Measurements from ENCODE around the gene ATE1. TPM values are rescaled to one million over a fixed set of nuclear protein-coding genes. Genes with fewer than 3 reads are reported as not detected.

Gene ATE1
- polyA plus RNA-seq, 2 of the 4 experiments (the other 2 are of a cell fraction): 27.2 to 58.8 TPM

DNA sequence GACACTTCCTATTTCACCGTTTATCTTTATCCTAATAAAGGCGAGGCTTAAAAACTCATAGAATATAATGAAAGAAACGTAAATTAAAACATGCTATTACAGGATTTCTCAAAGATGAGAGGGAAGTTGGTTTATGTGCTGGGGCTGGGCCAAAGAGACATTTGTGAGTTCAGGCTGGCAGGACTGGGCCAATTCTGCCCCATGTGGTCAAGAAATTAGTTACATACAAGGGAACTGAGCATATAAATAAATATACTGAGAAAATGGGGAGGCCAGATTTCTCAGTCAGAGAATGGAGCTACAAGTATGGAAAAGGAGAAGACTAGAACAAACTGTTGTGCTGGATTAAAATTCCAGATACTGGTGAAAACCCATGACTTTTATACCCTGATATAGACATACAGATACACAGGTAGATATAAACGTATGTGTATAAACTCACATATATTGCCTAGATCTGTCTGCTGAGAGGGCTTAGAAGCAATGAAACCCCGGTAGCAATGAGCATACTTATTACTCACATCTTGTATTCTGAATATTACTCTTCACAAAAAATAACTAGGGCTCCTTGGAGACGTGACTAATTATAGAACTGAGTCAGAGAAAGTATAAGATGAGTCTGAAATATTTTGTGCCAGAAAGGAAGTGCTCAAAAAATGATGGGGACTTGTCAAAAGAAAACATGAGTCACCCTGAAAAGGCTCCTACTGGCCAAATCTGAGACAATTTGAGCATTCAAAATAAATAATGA, 173.9 kb downstream of the ATE1 start:
- H3K27ac ChIP-seq: no peak overlapping the region
- peak; percentile 71 to 73; a peak in 5 of 6 replicates for ATAC-seq
- 0 out of 5 replicates have a peak, but pooled peaks of 1 of the 2 experiments have one; percentile 20 for TF ChIP-seq RAD21 (conservative IDR thresholded peaks at IDR 0.05 in 1 of 2, IDR thresholded peaks at IDR 0.05 in 1 of 2)
- no peak; the same call in 1 of the 2 replicates for TF ChIP-seq FOSL2 (IDR thresholded peaks at IDR 0.05)
- peak; percentile 65 for TF ChIP-seq FOSL2 (CRISPR knock-in tag; IDR thresholded peaks at IDR 0.05)
- no peak for TF ChIP-seq ZC3H11A (IDR thresholded peaks at IDR 0.05)
- TF ChIP-seq RARB (CRISPR knock-in tag; IDR thresholded peaks at IDR 0.05): no peak
- H3K4me3 ChIP-seq: no peak overlapping the region
- ChIA-PET CTCF (no interaction called here), POLR2A (no interaction called here)
- peaks cover 27% of the 10 kb centered on the region for H3K9me3 ChIP-seq
- WGBS (ENCODE audit: missing lambda C conversion rate): 67% methylated on average over 6 of the region's 6 CpGs
- peak in 1 of 2 experiments; percentile 37 for DNase-seq (ENCODE audit: low read depth in 1 of 2, low spot score in 1 of 2)
- peak overlapping the region; percentile 23; the same call in 2 of the 3 replicates for H3K4me2 ChIP-seq
- peaks cover 11% of the 10 kb centered on the region; the same call in 2 of the 3 replicates for H3K4me1 ChIP-seq
- FAIRE-seq: peak; percentile 39

DNA sequence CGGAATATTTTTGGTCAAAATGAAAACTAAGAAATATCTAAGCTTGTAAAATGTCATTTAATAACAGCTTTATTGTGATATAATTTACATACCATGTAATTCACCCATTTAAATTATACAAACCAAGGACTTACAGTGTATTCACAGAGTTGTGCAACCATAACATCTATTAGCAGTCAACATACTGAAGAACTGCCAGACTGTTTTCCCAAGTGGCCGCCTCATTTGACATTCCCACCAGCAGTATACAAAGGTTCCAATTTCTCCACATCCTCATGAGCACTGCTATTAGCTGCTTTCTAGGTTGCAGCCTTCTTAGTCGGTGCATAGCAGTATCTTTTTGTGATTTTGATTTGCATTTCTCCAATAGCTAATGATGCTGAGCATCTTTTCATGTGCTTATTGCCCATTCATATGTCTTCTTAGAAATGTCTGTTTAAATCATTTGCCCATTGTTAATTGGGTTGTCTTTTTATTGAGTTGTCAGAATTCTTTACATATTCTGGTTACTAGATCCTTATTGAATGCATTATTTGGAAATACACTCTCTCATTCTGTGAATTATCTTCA, 176.6 kb downstream of the ATE1 start:
- no peak overlapping the region for H3K4me2 ChIP-seq
- no peak for DNase-seq (ENCODE audit: low read depth in 1 of 2, low spot score in 1 of 2)
- no peak for TF ChIP-seq EHF (CRISPR knock-in tag; IDR thresholded peaks at IDR 0.05)
- no peak for TF ChIP-seq HEYL (CRISPR knock-in tag; IDR thresholded peaks at IDR 0.05)
- no peak for TF ChIP-seq RNF2 (IDR thresholded peaks at IDR 0.05; ENCODE audit: borderline replicate concordance, low read depth)
- 93% methylated on average over 3 of the region's 3 CpGs for WGBS (ENCODE audit: missing lambda C conversion rate)
- H3K27ac ChIP-seq: no peak overlapping the region
- no peak for FAIRE-seq
- H3K4me1 ChIP-seq: peaks cover 11% of the 10 kb centered on the region; the same call in 2 of the 3 replicates
- no peak for ATAC-seq
- POLR2A ChIA-PET: no interaction called here
- CTCF ChIA-PET: interaction anchor here (0.6 kb wide), 1 partner anchor 82 kb away, joined by 3 read pairs; no protein-coding TSS in a partner anchor
- H3K9me3 ChIP-seq: peaks cover 3% of the 10 kb centered on the region; the same call in 1 of the 3 replicates
- H3K4me3 ChIP-seq: no peak overlapping the region

DNA sequence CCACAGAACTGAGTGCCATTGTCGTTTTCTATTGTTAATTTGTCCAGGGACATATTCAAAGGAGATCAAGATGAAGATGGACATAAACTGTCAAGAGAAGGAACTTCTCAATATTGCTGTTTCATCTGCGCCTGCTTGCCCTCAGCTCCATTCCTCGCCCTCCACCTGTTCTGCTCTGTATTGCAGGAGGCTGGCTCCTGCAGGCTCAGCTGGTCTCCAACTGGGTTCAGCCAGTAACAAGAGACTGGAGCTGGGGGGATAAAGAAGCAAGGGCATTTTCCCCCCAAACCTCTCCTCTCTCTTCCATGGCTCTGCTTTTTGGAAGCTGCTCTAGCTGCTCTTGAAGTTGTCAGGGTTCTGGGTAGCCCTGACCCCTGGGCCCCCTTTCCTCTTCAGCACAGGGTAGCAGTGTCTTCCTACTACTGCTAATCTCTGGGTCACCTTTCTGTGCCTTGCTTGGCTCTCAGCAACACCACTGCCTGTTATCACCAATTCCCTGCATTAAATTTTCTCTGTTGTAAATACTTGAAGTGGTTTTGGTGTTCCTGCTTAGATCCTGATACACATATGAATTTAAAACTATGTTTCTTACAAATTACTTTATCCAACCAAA, 180.6 kb downstream of the ATE1 start:
- ChIA-PET POLR2A (no interaction called here), CTCF (interaction anchor here (1.2 to 2.0 kb wide), 2 partner anchors 13 to 60 kb away, joined by 3 to 6 read pairs; no protein-coding TSS in a partner anchor)
- Histone ChIP-seq H3K9me3 (no peaks in the 10 kb centered on the region), H3K4me3 (no peak overlapping the region), H3K4me2 (no peak overlapping the region), H3K27ac (no peak overlapping the region), H3K4me1 (no peaks in the 10 kb centered on the region)
- ATAC-seq (no peak; a peak in 1 of 6 replicates), DNase-seq (ENCODE audit: low read depth in 1 of 2, low spot score in 1 of 2) (no peak), FAIRE-seq (no peak)
- WGBS (ENCODE audit: missing lambda C conversion rate): 79% methylated on average over 3 of the region's 3 CpGs
- TF ChIP-seq TFCP2L1 (CRISPR knock-in tag; IDR thresholded peaks at IDR 0.05) (no peak), HOXB5 (CRISPR knock-in tag; IDR thresholded peaks at IDR 0.05) (no peak), HMGXB4 (CRISPR knock-in tag; IDR thresholded peaks at IDR 0.05; ENCODE audit: borderline replicate concordance) (no peak), ZSCAN20 (CRISPR knock-in tag; IDR thresholded peaks at IDR 0.05) (no peak), SMC3 (IDR thresholded peaks at IDR 0.05) (no peak), RFX5 (IDR thresholded peaks at IDR 0.05) (no peak), CHD2 (IDR thresholded peaks at IDR 0.05; ENCODE audit: low read length, partially characterized antibody) (no peak), FOSL2 (IDR thresholded peaks at IDR 0.05) (no peak), FOSL2 (CRISPR knock-in tag; IDR thresholded peaks at IDR 0.05) (no peak), RAD21 (conservative IDR thresholded peaks at IDR 0.05 in 1 of 2, IDR thresholded peaks at IDR 0.05 in 1 of 2) (no peak), CEBPB (IDR thresholded peaks at IDR 0.05) (no peak), CBX2 (IDR thresholded peaks at IDR 0.05; ENCODE audit: borderline replicate concordance, low read depth) (no peak), CHD4 (IDR thresholded peaks at IDR 0.05; ENCODE audit: borderline replicate concordance) (no peak), HEYL (CRISPR knock-in tag; IDR thresholded peaks at IDR 0.05) (no peak), SREBF2 (IDR thresholded peaks at IDR 0.05) (no peak), BHLHE40 (IDR thresholded peaks at IDR 0.05; ENCODE audit: low read depth, low read length) (no peak), REST (IDR thresholded peaks at IDR 0.05) (no peak), TP53 (CRISPR knock-in tag; IDR thresholded peaks at IDR 0.05) (no peak), MYC (IDR thresholded peaks at IDR 0.05; ENCODE audit: borderline replicate concordance, low read length) (no peak), JUN (IDR thresholded peaks at IDR 0.05) (no peak)

Measured in A549 (cell line).